DMS79 treated with DMSO at 0.1 percent for 48 hours (cell line): ENCODE measurements around the gene ARID1B.
A peak's percentile ranks its signal among the peaks of the same experiment; 100 is the strongest.

ENCODE experiments used
- DNase-seq: peaks from one replicate; lab custom pipeline; 2025; lab: John Stamatoyannopoulos, UW

ARID1B gene

DNA sequence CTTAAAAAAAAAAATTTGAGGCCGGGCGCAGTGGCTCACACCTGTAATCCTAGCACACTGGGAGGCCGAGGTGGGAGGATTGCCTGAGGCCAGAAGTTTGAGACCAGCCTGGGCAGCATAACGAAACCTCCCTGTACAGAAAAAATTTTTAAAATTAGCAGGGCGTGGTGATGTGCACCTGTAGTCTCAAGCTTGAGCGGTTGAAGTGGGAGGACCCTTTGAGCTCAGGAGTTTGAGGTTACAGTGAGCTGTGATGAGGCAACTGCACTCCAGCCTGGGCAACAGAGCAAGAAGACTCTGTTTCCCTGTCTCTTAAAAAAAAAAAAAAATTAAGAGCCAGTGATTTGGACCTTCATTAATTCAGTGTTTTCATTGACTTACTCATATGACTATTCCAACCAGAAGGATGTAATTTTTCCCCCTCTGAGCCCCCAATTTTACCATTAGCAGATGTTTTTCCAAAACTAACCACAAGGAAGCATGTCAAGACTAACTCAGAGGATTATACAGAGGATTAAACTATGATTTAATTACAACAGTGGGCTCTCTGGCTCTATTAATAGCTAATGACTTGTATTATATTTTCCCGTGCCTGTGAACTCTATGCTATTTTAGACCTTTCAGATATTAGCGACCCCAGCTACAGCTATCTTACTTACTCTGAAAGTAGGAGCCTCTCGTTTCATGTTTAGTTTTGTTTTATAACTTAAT lies 75.1 kb downstream of the ARID1B start:
- DNase-seq = no peak

DNA sequence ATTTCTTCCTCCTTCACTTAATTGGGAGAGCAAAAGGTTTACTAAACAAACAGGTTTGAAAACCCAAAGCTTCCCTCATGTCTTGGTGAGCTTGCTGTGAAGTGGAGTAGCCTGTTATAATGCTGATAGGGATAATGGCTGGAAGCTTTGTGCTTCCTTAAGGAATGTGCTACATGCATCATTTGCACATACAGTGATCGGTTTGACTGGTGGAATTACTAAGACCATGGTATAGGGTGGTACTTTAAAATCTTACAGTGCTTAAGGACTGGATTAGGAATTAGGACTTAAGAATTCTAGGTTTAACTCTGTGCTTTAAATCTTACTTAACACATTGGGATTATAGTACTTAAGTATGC lies 75.7 kb downstream of the ARID1B start:
- DNase-seq = no peak

DNA sequence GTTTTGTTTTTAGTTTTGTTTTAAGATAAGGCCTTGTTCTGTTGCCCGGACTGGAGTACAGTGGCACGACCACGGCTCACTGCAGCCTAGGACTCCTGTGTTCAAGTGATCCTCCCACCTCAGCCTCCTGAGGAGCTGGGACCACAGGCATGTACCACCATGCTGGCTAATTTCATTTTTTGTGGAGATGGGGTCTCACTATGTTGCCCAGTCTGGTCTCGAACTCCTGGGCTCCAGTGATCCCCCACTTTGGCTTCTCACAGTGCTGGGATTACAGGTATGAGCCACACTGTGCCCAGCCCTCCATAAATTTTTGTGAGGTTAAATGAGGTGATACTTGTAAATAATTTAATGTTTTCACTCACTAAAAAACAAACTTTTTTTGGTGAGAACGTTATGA lies 76.6 kb downstream of the ARID1B start:
- no peak for DNase-seq

DNA sequence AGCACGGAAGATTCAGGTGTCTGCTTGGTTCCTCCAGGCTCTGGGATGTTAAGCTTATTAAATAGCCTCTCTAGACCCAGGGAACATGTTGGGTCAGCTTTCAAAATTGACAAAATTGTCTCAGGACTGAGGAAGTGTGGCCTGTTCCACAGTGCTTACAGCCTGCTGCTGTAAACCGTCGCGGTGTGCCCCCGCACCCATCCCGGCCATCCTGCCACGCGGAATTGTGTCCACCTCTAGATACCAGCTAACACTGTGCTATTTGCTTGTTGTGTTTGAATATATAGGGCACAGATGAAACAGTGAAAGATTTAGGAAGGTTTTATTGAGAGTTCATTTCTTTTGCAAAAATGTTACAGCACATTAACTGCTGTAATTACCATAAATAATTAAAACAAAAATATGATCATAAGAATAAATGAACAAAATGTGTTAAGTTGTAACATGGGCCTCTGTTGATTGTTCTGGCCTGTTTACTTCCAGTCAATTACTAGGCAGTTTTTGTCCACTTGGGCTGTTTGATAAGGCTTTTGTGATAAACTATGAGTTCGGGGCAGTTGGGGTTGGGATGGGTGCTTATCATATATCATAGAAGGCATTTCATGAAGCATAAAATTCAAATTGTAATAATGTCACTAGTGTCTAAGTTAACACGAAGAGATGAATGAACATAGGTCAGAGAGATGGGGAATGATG lies 77.4 kb downstream of the ARID1B start:
- no peak for DNase-seq

DNA sequence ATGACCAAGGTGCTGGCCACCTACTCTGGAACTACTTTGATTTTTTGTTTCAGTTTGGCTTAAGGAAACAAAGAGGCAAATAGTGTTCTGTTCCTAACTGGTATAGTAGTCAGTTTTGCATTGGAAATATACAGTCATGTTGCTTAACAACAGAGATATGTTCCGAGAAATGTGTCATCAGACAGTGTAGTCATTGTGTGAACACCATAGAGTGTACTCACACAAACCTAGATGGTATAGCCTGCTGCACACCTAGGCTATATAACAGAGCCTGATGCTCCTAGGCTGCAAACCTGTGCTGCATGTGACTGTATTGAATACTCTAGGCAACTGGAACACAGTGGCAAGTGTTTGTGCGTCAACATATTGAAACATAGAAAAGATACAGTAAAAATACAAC lies 80.4 kb downstream of the ARID1B start:
- DNase-seq = no peak

DNA sequence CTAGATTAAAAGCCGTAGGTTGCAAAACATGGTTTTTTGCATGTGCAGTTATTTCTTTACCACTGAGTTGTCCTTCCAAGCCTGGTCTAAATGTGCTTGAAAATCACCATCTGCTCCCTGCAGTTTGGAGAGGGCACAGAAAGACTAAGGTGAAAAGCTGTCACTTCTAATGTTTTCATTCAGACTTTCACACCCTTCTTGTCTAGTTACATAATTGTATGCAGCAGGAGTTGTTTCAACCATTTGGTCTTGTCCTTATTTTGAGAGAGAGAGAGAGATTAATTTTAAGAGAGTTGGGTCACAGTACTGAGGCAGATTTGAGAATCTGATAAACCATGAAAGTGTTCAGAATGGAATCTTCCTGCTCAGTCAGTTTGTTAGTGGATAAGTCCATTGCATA lies 82.5 kb downstream of the ARID1B start:
- DNase-seq = no peak

DNA sequence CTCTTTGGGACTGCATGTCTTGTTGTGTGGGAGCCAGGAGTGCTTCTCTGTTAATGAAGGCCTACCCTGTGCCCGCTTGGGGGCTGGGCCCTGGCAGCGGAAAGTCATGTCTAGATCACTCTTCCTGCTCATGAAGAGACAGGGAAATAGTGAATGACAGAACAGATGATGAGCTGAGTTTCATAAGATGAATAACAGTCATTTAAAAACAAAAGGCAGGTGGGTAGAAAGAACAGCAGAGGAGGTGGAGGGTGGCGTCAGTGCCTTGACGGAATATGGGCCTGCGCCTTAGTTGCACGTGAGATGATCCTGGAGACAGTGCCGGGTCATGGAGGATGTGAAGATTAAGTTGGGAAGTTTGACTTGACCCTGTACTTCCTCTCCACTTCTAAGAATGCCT lies 85.5 kb downstream of the ARID1B start:
- no peak for DNase-seq

DNA sequence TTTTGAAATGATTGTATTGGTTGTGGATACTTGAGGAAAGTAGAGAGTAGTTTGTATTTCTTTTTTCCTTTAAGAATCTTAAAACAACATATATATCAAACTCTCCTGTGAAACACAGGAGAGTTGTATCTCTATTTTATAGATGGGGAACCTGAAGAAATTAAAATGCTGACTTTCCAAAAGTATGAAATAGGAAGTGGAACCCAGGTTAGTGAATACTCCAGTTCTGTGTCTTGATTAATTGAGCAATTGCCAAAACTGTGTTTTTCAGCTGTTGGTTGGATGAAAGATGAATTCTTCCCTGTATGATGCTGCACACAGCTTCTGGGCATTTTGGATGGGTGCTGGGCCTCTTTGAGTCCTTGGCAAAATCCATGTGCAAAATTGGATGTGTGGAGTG lies 86.3 kb downstream of the ARID1B start:
- no peak for DNase-seq

DNA sequence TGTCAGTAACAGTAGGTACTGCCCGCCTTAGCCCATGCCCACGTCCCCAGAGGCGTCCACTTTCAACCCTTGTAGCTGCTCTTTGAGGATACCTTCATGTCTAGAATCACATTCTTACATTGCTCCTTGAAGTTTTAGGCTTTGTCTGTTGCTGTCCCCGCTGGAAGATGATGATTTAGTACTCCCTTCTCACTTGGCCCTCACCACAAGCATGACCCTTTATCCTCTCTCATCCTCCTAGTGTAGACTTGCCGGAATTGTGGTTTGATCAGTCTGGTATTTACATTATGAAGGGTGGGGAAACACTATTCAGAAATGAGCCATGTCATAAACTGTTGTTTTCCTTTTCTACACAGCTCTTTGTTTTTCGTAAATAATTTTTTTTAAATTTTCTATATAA lies 87.4 kb downstream of the ARID1B start:
- DNase-seq = no peak

DNA sequence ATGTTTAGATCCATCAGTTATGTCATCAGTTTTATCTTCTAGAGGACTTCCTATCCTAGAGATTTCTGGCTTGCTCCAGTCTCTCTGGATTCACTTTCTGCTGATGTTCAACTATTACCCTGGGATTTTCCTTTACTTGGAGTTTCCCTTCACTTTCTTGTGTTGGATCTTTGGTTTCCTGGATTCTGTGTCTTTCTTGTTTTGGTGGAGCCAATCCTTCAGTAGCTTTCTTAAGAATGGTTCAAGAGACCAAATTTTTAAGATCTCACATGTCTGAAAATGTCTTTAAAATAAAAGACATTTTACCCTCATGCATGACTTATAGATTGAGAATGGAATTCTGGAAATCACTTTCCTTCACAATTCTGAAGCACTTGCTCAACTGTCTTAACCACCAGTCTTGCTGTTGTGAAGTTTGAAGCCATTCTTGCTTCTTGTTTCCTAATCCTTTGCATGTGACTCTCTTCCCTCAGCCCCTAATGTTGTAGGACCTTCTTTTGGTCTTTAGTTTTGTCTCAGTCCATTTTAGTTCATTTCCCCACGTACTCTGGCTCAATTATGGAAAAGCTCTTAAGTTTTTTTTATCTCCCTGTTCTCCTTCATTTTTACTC lies 87.9 kb downstream of the ARID1B start:
- DNase-seq = no peak

DNA sequence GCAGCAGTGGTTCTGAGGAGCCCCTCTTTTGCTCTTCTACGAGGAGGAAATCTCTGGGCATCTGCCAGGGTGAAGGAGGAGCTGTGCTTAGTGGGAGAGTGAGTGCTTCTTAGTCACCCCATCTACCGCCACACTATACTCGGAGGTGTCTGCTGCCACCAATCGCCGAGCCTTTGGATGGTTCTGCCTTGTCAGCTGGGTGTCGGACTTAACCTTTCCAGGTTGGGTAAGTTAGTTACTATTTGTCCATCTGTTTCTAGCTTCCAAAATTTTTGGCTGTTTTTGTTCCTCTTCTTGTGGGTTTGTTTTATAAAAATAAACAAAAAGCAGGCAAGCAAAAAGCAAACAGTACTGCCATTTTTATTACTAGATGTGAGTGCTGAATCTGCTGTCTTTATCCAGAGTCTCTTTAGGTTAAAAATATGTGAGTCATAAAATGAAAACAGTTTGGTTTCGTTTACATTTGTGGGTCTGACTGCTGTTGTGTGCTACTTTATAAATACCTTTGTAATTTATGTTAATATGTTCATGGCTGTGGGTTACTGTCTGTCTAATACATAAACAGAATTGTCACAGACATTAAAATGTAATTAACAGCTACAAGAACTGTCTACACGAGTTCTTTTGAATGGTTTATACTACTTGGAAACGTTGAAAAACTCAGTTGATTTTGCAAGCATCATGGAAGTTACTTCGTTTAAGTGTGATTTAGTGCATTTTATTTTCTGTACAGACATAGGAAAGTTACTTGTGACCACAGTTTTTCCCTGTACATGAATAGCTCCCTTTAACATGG lies 89.2 kb downstream of the ARID1B start:
- DNase-seq = no peak

DNA sequence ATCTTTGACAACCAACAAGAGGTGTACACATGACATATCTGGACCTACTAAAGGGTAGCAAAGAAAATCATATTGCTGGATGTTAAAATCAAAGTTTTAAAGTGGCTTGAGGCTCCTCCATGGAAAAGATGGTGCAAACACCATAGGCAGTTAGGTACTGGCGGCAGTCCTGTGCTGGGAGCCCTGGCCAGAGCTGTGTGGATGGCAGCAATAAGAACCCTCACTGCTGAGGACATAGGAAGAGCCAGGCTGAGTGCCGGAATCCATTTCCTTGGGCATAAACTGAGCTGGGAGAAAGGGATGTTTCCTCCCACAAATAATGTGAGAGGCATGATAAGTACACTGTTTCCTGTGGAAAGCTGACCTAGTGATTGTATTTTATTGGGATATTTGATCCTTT lies 89.9 kb downstream of the ARID1B start:
- DNase-seq = no peak

DNA sequence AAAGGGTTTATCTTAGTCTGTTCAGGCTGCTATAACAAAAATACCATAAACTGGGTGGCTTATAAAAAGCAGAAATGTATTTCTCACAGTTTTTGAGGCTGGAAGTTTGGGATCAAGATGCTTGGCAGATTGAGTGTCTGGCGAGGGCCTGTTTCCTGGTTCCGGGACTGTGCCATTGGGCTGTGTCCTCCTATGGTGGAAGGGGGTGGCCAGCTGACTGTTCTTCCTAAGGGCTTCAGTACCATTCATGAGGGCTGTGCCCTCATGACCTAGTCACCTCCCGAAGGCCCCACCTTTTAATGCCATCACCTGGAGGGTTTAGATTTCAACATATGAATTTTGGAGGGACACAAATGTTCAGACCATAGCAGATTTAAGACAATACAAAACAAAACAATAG lies 91.2 kb downstream of the ARID1B start:
- no peak for DNase-seq

DNA sequence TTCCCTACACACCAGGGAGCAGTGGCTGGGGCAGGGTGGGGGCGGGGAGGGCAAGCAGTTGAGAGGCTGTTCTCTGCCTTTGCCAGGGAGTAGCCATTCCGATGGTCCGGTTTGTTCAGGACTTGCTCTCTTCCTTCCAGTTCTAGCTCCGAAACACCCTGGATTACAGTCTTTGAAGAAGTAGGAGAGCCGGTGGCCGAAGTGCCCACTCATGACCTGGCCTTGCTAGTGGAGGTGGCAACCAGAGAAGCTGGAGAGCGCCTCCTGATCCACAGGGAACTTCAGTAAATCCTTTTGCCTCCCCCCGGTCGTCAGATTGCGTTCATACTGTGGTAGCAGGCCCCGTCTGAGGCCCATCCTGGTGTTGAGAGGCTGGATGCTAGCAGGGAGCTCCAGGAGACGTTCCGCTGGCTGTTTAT lies 92.8 kb downstream of the ARID1B start:
- no peak for DNase-seq

DNA sequence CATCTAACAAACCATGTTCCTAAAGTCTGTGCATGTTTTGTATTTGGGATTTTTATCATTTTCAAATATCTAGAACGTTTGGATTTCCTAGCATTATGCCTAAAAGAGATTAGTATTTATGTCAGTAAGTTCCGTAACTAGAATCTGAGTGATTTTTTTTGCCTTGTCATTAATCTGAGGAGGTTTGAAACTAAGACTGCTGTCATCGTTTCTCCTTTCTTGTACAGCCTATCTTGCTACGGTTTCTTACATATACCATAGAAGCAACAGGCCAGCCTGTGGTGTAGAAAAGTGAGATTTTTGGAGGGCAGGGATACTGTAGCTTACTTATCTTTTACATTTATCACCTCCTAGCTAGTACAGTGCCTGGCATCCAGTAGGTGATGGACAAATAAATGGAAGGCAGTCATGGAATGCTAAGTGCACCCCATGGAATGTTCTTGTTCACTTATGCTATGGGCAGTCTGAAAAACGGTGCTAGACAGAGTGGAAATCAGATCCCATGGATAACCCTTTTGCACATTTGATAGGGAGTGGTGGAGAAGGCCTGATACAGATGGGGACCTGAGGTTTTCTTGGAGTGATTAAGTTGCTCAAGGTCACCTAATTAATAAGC lies 93.9 kb downstream of the ARID1B start:
- DNase-seq = no peak

DNA sequence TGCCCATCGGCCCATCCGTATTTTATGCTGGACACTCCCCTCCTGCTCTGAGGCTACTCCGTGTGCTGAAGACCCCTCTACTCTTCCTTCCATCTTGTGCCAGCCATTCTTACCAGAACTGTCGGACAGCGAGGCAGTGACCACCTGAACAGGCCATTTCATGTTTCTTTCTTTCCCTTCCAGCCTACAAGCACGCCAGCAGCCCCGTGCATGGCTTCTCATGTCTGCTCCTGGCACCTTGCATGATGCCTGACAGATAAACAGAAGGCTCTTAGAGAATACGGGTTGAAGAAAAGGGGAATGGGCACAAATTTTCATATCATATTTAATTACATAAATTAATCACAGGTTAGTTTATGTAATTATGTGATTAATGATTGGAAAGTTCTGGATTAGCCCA lies 95.7 kb downstream of the ARID1B start:
- DNase-seq = no peak

DNA sequence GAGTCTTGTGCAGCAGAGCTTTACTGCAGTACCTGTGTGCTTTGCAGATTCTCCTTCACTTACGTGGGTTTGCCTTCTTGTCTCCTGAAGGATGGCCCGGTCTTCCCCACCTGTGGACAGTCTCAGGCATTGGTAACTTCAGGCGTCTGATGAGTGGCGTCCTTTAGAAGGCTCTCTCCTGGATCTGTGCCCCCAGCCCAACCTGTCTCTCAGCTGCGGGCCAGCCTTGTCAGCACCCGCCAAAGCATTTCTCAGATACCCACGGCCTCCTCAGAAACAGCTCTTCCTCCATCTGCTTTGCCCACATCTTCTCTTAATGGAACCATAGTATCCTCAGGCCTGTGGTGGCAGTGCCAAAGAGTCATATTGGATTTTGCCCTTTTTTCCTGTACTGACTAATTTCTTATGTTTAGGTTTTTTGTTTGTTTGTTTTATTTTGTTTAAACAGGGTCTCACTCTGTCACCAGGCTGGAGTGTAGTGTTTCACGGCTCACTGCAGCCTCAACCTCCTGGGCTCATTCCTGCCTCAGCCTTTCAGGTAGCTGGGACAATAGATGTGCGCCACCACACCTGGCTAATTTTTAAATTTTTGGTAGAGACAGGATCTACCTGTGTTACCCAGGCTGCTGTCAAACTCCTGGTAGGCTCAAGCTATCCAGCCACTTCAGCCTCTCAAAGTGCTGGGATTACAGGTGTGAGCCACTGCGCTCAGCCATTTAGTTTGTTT lies 96.6 kb downstream of the ARID1B start:
- peak; percentile 60 for DNase-seq

DNA sequence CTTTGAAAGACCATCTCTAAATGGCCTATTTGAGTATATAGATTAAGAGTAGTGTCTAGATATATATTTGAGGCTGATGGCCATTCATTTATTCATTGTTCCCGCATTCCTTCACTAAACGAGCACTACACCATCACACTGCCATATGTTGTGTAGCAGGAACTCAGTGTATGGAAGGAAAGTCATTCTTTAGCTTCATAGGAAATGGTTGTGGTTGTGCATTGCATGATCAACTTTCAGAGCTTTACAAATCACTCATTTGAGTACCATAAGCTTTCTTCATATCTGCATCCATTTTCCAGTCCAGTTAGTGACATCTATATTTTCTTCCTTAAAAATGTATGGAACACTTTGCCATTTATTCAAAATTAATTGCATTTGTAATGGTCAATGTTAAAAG lies 97.9 kb downstream of the ARID1B start:
- no peak for DNase-seq

DNA sequence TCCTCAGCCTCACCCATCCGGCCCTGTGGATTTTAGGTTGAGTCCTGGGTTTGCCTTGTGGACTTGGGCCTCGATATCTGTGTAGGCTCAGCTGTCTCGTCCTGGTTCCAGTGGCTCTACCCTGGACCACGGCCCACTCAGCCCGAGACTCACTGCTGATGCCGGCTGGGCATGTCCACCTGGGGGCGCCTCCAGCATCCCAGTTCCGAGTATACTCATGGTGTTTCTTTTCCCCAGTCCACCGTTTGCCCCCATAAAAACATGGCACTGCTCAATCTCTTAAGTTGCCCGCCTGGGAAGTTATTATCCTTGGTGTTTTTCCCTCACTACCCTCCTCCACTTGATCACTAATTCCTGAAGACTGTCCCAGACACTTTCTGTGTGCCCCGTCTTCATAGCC lies 99.1 kb downstream of the ARID1B start:
- no peak for DNase-seq

DNA sequence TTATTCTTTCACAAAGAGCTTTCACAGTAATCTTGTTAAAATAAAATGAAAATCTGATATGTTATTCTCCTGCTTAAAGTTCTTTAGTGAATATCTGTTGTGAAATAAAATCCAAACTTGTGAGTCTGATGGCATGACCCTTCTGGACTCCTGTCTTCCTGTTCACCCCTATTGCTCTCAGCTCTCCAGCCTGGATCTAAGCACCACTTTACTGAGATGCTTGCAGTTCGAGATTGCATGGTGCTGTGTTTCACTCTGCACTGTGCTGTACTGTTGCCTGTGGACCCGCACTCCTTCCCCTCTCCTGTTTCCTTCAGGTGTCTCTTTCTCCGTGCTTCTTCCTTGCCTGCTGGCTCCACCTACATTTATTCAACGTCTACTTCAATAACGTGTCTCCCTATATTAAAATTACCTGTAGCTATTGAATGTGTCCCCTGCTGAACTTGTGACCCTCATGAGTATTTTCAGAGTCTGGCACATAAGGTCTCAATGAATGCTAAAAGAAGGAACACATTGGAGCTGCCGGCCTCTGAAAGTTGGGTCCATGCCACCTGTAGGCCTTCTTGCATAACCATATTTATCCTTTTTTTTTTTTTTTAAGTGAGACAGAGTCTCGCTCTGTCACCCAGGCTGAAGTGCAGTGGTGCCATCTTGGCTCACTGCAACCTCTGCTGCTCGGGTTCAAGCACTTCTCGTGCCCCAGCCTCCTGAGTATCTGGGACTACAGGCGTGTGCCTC lies 100.1 kb downstream of the ARID1B start:
- DNase-seq = no peak

DNA sequence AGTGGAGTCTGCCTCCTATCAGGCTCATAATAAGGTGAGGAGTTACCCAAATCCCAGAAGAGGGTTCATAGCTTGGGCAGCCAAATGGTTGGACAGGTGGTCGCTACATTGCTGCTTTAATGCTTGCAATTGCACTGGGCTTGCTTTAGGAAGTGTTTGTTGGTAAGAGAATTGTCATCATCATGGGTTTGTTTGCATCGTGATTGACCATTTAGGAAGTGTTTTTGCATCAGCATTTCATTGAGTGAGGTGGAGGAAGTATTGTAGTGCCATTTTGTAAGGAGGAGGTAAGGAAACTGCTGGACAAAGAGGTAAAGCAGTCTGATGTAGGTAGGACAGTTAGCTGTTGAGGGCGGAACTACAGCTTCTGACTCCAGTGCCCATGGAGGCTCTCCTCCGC lies 101.5 kb downstream of the ARID1B start:
- DNase-seq = no peak
